Ramos (cell line): ENCODE measurements around the gene DNASE2B.

ENCODE experiments used
- in situ Hi-C: fragments of 300-500 bp; cut with MboI; formaldehyde crosslinking; loops from one replicate; pipeline ENCODE4 v1.14.3; 2022; ENCODE audit warnings: low sequenced_read_pairs; ENCODE audit not compliant: unreplicated experiment

The DNASE2B gene

GRCh38 chr1:84409888-84410287, 11.6 kb downstream of the DNASE2B start:
- in situ Hi-C loops: no loop called here

GRCh38 chr1:84410328-84411095, 12.2 kb downstream of the DNASE2B start:
- in situ Hi-C loops: no loop called here

GRCh38 chr1:84412316-84412942, 14.1 kb downstream of the DNASE2B start:
- in situ Hi-C loops: no loop called here

- in situ Hi-C loops: no loop called here
Observed at GRCh38 chr1:84415396-84415795, 17.1 kb downstream of the DNASE2B start.

GRCh38 chr1:84422909-84423308, 24.6 kb downstream of the DNASE2B start:
- in situ Hi-C loops: no loop called here

- in situ Hi-C loops: no loop called here
Observed at GRCh38 chr1:84424513-84425149, 26.3 kb downstream of the DNASE2B start.

- in situ Hi-C loops: no loop called here
Observed at GRCh38 chr1:84425150-84425896, 27.0 kb downstream of the DNASE2B start.

- in situ Hi-C loops: no loop called here
Observed at GRCh38 chr1:84426376-84426775, 28.1 kb downstream of the DNASE2B start.

GRCh38 chr1:84427250-84428188, 29.2 kb downstream of the DNASE2B start:
- in situ Hi-C loops: no loop called here

- in situ Hi-C loops: no loop called here
Observed at GRCh38 chr1:84428235-84428634, 30.0 kb downstream of the DNASE2B start.

- in situ Hi-C loops: no loop called here
Observed at GRCh38 chr1:84429231-84429630, 30.9 kb downstream of the DNASE2B start.

GRCh38 chr1:84430546-84430945, 32.3 kb downstream of the DNASE2B start:
- in situ Hi-C loops: loop anchor here (5.0 to 10.0 kb wide), 3 partner anchors 283 to 526 kb away; no protein-coding TSS in a partner anchor

- in situ Hi-C loops: loop anchor here (5.0 to 10.0 kb wide), 3 partner anchors 286 to 529 kb away; no protein-coding TSS in a partner anchor
Observed at GRCh38 chr1:84433258-84434080, 35.2 kb downstream of the DNASE2B start.

GRCh38 chr1:84434081-84434769, 35.9 kb downstream of the DNASE2B start:
- in situ Hi-C loops: loop anchor here (5.0 to 10.0 kb wide), 3 partner anchors 287 to 529 kb away; no protein-coding TSS in a partner anchor

- in situ Hi-C loops: loop anchor here (5.0 to 10.0 kb wide), 3 partner anchors 288 to 530 kb away; no protein-coding TSS in a partner anchor
Observed at GRCh38 chr1:84434801-84435549, 36.7 kb downstream of the DNASE2B start.

GRCh38 chr1:84436876-84437655, 38.8 kb downstream of the DNASE2B start:
- in situ Hi-C loops: loop anchor here (10.0 kb wide), 2 partner anchors 318 to 532 kb away; no protein-coding TSS in a partner anchor
